Cardiac fibroblast (primary cell): ENCODE measurements around the gene SHISA2.
A peak's percentile ranks its signal among the peaks of the same experiment; 100 is the strongest.

Experiments used
- DNase-seq, 2 donors: peaks; one replicate each; pipeline versions ENCODE4 v3.0.0 to v3.0.0-alpha.2; 2010; ENCODE audit warnings: low read depth in 2 of 2
- H3K4me3 ChIP-seq, 2 donors: replicated peaks in 1 of 2; 1 replicate in 1 of 2; 2 replicates in 1 of 2; pipeline ENCODE4 v1.5.1; 2011; ENCODE audit warnings: low read depth in 2 of 2, low read length in 2 of 2, mild to moderate bottlenecking in 2 of 2, moderate library complexity in 1 of 2
- TF ChIP-seq, protein P1 (sequence below): IDR thresholded peaks from one replicate; pipeline ENCODE4 v1.5.1; 2011; ENCODE audit warnings: low read depth, mild to moderate bottlenecking, low read length, inconsistent platforms

SHISA2 gene

DNA sequence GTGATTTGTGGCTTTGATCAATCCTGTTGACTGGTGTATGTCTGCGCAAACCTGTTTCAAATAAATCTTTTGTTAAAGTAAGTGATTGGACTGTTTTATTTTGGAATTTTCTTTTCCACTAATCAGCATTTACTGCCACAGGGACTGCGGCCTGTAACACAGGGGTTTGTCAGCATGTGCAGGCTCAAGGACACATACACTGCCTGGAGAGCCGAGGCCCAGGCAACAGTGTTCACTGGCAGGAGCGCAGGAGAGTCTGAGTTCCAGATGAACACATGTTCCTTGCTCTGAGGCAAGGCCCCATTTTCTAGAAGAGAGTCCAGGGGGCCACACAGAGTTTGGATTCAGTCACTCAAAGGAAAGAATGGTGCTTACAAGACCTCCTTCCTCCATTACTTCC lies 26.0 kb downstream of the SHISA2 start:
- no peak overlapping the region for H3K4me3 ChIP-seq
- TF ChIP-seq, protein P1, sequence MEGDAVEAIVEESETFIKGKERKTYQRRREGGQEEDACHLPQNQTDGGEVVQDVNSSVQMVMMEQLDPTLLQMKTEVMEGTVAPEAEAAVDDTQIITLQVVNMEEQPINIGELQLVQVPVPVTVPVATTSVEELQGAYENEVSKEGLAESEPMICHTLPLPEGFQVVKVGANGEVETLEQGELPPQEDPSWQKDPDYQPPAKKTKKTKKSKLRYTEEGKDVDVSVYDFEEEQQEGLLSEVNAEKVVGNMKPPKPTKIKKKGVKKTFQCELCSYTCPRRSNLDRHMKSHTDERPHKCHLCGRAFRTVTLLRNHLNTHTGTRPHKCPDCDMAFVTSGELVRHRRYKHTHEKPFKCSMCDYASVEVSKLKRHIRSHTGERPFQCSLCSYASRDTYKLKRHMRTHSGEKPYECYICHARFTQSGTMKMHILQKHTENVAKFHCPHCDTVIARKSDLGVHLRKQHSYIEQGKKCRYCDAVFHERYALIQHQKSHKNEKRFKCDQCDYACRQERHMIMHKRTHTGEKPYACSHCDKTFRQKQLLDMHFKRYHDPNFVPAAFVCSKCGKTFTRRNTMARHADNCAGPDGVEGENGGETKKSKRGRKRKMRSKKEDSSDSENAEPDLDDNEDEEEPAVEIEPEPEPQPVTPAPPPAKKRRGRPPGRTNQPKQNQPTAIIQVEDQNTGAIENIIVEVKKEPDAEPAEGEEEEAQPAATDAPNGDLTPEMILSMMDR = no peak
- DNase-seq = no peak

DNA sequence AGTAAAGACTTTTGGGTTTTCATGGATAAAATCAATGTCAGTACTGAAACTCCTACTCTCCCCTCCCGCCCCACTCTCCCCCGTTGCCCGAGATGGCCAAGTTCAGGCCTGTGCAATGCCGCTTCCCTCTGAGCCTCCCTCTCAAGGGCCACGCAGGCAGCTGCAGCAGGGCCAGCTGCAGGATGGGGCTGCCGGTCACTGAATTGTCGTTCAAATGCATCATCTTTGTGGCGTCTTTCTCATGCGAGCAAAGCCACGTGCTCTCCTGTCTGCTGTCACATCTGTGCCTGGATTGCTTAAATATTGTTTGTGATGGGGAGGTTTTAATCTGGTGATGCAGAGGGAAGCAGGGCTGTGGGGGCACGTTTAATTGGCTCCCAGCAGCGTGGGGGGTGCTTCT lies 26.6 kb downstream of the SHISA2 start:
- DNase-seq = no peak
- TF ChIP-seq, protein P1 = no peak
- H3K4me3 ChIP-seq = no peak overlapping the region

DNA sequence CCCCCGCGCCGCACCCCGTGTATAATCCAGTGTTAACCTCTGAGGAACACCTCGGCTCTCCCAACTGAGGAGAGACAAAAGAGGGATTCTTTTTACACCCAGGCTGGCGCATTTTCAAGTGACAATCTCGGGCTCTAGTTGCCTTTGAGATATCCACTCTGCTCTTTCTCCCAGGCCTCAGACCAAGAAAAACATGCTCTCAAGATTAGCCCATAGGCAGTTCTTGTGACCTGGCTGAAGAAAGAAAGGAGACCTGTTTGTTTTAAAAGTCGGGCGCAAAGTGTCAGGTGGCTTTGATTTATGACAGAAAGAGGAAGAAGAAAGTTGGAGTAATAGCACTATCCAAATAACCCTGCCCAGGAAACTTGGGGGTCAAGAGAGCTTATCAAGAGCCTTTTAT lies 27.3 kb downstream of the SHISA2 start:
- peak in 1 of 2 donors; percentile 59 for DNase-seq
- H3K4me3 ChIP-seq = no peak overlapping the region
- TF ChIP-seq, protein P1 = no peak

DNA sequence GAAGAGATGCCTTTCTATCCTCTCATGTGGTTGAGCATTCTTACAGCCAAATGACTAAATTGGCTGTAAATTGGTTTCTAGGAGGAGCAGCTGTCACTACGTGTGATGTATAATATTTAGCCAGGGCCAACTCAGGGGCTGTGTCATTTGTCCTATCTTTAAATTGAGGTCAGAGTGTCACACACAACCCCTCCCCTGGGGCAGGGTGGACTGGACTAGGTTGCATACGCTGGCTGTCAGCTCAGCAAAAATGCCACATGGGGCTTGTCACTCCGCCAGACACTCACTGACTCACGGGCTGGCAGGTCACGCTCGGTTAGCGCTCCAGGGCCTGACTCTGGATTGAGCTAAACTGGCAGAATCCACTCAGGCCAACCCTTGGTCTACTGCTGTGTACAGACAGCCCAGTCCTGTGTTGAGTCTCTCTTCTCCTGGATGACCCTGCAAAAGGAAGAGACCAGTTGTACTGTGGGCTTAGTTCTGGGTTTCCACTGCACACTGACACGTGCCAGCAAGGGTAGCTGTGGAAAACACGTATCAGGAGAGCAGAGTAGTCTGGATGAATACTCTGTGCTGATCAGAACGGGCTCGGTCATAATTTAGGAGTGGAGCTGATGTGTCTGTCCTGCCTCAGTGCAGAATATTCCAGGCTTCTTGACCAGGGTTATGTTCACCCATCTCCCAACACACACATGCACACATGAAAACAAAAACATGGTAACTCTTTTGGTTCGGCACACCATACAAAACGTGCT lies 29.1 kb downstream of the SHISA2 start:
- DNase-seq = peak; percentile 58 to 74
- no peak overlapping the region for H3K4me3 ChIP-seq
- TF ChIP-seq, protein P1 = no peak

DNA sequence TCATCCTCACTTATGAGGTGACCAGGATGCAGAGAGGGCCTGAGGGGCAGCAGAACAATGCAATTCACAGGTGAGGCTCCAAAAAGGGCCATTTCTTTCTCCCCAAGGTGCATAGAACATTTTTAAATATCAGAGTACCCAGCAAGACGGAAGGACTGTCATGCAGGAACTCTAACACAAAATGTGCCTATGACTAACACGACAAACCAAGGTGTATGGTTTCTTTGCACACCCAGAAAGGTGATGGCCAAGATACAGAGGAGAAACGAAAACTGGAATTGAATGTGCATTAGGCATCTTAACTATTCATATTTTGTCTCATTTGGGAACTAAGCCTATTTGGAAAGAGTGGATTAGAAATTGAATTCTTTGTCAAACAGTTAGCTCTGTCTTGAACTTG lies 29.9 kb downstream of the SHISA2 start:
- no peak overlapping the region for H3K4me3 ChIP-seq
- DNase-seq = no peak
- TF ChIP-seq, protein P1 = no peak

DNA sequence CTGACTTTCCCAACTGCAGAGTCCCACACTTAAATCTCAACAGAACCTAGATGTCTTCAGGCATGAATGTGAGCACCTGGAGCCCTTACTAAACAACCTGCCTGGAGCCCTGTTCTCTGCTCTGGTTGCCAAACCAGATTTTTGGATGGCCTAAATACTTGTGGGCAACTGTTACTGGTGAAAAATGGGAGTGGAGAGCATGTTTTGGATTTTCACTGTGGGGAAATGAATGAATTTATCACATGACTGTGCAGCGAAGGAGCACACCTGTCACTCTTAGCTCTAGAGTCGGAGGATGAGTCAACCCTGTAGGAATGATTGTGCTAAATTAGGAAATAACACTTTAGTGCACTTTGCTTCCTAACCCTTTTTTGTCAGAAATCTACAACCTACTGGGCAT lies 30.3 kb downstream of the SHISA2 start:
- no peak for DNase-seq
- no peak overlapping the region for H3K4me3 ChIP-seq
- TF ChIP-seq, protein P1 = no peak

DNA sequence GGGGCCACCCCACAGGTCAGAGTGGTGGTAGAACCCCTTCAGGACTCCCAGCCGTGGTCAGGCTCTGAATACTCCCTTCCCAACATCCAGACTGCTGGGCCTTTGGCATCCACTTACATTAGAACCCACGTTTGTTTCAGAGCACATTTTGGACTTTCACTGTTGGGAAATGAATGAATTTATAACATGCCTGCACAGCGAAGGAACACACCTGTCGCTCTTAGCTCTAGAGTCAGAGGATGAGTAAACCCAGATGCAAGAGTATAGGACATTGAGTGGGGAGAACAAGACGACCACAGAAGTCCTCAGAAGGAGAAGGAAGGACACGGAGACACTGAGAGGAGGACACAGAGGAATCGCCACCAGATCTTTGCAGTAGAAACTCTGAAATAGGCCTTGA lies 30.9 kb downstream of the SHISA2 start:
- no peak overlapping the region for H3K4me3 ChIP-seq
- no peak for DNase-seq
- TF ChIP-seq, protein P1 = no peak
